Forelimb muscle (tissue), 1 donor: Measurements from ENCODE around the gene SRPX2. TPM values are rescaled to one million over a fixed set of nuclear protein-coding genes. Genes with fewer than 3 reads are reported as not detected.
"Not testable (repeated sequence)": the region's sequence is repeated elsewhere in the genome, so short reads cannot be mapped to it uniquely, and the experiment has no call there.

Experiments used
- DNase-seq: peaks from one replicate; pipeline ENCODE4 v3.0.0-alpha.2; 2013; ENCODE audit warnings: low read depth
- polyA plus RNA-seq: library from polyadenylated mRNA; unstranded; fragments of 120-200 nt; gene quantifications from one replicate; pipeline ENCODE4 v1.2.1, GENCODE V29; 2013; ENCODE audit not compliant: insufficient read length

The SRPX2 gene
- polyA plus RNA-seq, 1 donor = 25.2 TPM

GRCh38 chrX:100696699-100697351, 52.8 kb downstream of the SRPX2 start:
- DNase-seq = no peak

GRCh38 chrX:100698551-100698950, 54.6 kb downstream of the SRPX2 start:
- DNase-seq = no peak

GRCh38 chrX:100700809-100701208, 56.8 kb downstream of the SRPX2 start:
- DNase-seq = no peak

GRCh38 chrX:100704581-100705203, 60.7 kb downstream of the SRPX2 start:
- no peak for DNase-seq

GRCh38 chrX:100710816-100711215, 66.8 kb downstream of the SRPX2 start:
- no peak for DNase-seq

- no peak for DNase-seq
Observed at GRCh38 chrX:100717363-100717762, 73.4 kb downstream of the SRPX2 start.

GRCh38 chrX:100719139-100719538, 75.1 kb downstream of the SRPX2 start:
- DNase-seq = no peak

GRCh38 chrX:100720301-100720700, 76.3 kb downstream of the SRPX2 start:
- no peak for DNase-seq

GRCh38 chrX:100721328-100721727, 77.3 kb downstream of the SRPX2 start:
- no peak for DNase-seq

GRCh38 chrX:100724006-100724405, 80.0 kb downstream of the SRPX2 start:
- not testable (repeated sequence) for DNase-seq

Other genes with a start within 250 kb of the SRPX2 start
- gene PCDH19, start 233.9 kb upstream of the SRPX2 start, polyA plus RNA-seq = 3.8 TPM
- gene TNMD, start 59.3 kb upstream of the SRPX2 start, polyA plus RNA-seq = 68.7 TPM
- gene TSPAN6, start 7.4 kb upstream of the SRPX2 start, polyA plus RNA-seq = 23.1 TPM
- 6.6 TPM for gene SYTL4, start 87.9 kb downstream of the SRPX2 start, polyA plus RNA-seq
- 10.0 TPM for gene CSTF2, start 176.2 kb downstream of the SRPX2 start, polyA plus RNA-seq
- gene NOX1, start 230.2 kb downstream of the SRPX2 start, polyA plus RNA-seq = 0.22 TPM